H1 (cell line): ENCODE data around the gene ACTC1. TPM values are rescaled to one million over a fixed set of nuclear protein-coding genes. Genes with fewer than 3 reads are reported as not detected.

ENCODE experiments used
- CTCF ChIA-PET: fragments of 300-600 bp; sonication (Branson Sonifier 250); formaldehyde crosslinking; loops from one replicate; lab custom pipeline; 2021; ENCODE audit not compliant: partially characterized antibody; lab: Charles Lee
- POLR2A ChIA-PET: fragments of 300-600 bp; sonication (Branson Sonifier 250); formaldehyde crosslinking; loops from one replicate; lab custom pipeline; 2021; ENCODE audit warnings: inconsistent platforms; ENCODE audit not compliant: partially characterized antibody; lab: Charles Lee
- DNase-seq, 2 experiments: peaks; one replicate each; pipeline versions ENCODE4 v3.0.0 to v3.0.0-alpha.2; 2010 to 2022; ENCODE audit warnings: low spot score in 2 of 2, low read depth in 1 of 2, mixed read lengths in 1 of 2
- FAIRE-seq: peaks from 2 replicates; lab custom pipeline; 2011; peaks lifted over from hg19 to GRCh38; lab: Jason Lieb, UNC
- H2AFZ ChIP-seq: 2 replicates; pipeline ENCODE4 v1.8.1; 2012; ENCODE audit warnings: low read length, inconsistent platforms
- H2AK5ac ChIP-seq: 2 replicates; pipeline ENCODE4 v1.6.1; 2013; ENCODE audit warnings: low read depth, low read length
- H2BK120ac ChIP-seq: replicated peaks from 2 replicates; pipeline ENCODE3; 2013; ENCODE audit warnings: low read depth, low read length, inconsistent platforms
- H2BK12ac ChIP-seq: 2 replicates; pipeline ENCODE4 v1.6.1; 2013; ENCODE audit warnings: low read depth, low read length
- H2BK15ac ChIP-seq: 2 replicates; pipeline ENCODE4 v1.6.1; 2013; ENCODE audit warnings: low read length
- H2BK20ac ChIP-seq: 2 replicates; pipeline ENCODE4 v1.6.1; 2013; ENCODE audit warnings: low read length
- H2BK5ac ChIP-seq: 2 replicates; pipeline ENCODE4 v1.6.1; 2013; ENCODE audit warnings: low read depth, low read length
- H3K14ac ChIP-seq: 2 replicates; pipeline ENCODE4 v1.6.1; 2013; ENCODE audit warnings: inconsistent platforms; ENCODE audit not compliant: insufficient read length
- H3K18ac ChIP-seq: 2 replicates; pipeline ENCODE4 v1.6.1; 2013; ENCODE audit warnings: low read length; ENCODE audit errors: extremely low read depth
- H3K23ac ChIP-seq: 2 replicates; pipeline ENCODE4 v1.6.1; 2013; ENCODE audit warnings: inconsistent platforms; ENCODE audit not compliant: insufficient read length
- H3K23me2 ChIP-seq: 2 replicates; pipeline ENCODE4 v1.6.1; 2013; ENCODE audit warnings: low read depth, low read length
- H3K27ac ChIP-seq: 2 replicates; pipeline ENCODE4 v1.6.1; 2011; ENCODE audit warnings: low read depth, low read length, inconsistent platforms
- H3K27me3 ChIP-seq, 4 experiments: replicated peaks in 1 of 4; 1 replicate in 1 of 4; 2 replicates in 3 of 4; pipeline versions ENCODE4 v1.6.1 to v1.8.1; 2011 to 2013; ENCODE audit warnings: low read length in 3 of 4, mild to moderate bottlenecking in 3 of 4, inconsistent platforms in 2 of 4, mixed read lengths in 2 of 4, moderate library complexity in 1 of 4; ENCODE audit not compliant: control insufficient read depth in 3 of 4, insufficient read depth in 3 of 4; ENCODE audit errors: extremely low read depth in 1 of 4
- H3K36me3 ChIP-seq, 4 experiments: 2 replicates each; pipeline versions ENCODE4 v1.6.1 to v1.8.1; 2011 to 2013; ENCODE audit warnings: mild to moderate bottlenecking in 4 of 4, low read length in 3 of 4, moderate library complexity in 2 of 4, control low read depth in 1 of 4, inconsistent platforms in 1 of 4; ENCODE audit not compliant: insufficient read depth in 4 of 4, control insufficient read depth in 2 of 4
- H3K4ac ChIP-seq: replicated peaks from 2 replicates; pipeline ENCODE3; 2013; ENCODE audit warnings: low read length, low read depth, mixed read lengths, inconsistent platforms; ENCODE audit not compliant: insufficient read length
- H3K4me1 ChIP-seq, 4 experiments: replicated peaks in 1 of 4; 1 replicate in 1 of 4; 2 replicates in 3 of 4; pipeline versions ENCODE4 v1.6.1 to v1.8.1; 2011 to 2013; ENCODE audit warnings: low read length in 3 of 4, inconsistent platforms in 2 of 4, mixed read lengths in 1 of 4; ENCODE audit not compliant: insufficient read depth in 4 of 4, control insufficient read depth in 3 of 4
- H3K4me2 ChIP-seq, 2 experiments: 2 replicates each; pipeline versions ENCODE4 v1.6.1 to v1.8.1; 2011 to 2013; ENCODE audit warnings: low read depth in 2 of 2, low read length in 2 of 2, control low read depth in 1 of 2, inconsistent platforms in 1 of 2, mild to moderate bottlenecking in 1 of 2; ENCODE audit not compliant: insufficient read depth in 1 of 2
- H3K4me3 ChIP-seq, 4 experiments: fragments of 200-600, 300-600 bp in 1 of 4; sonication (generic), shearing (Covaris generic), sonication (Bioruptor Twin) in 1 of 4; 2 replicates each; pipeline versions ENCODE4 v1.5.1 to v1.8.1; 2011 to 2016; ENCODE audit warnings: low read length in 4 of 4, low read depth in 3 of 4, control low read depth in 2 of 4, inconsistent platforms in 2 of 4, mild to moderate bottlenecking in 2 of 4, mixed read lengths in 1 of 4, moderate library complexity in 1 of 4; ENCODE audit not compliant: insufficient read depth in 2 of 4; ENCODE audit errors: extremely low read depth in 1 of 4
- H3K56ac ChIP-seq: replicated peaks from 2 replicates; pipeline ENCODE3; 2013; ENCODE audit warnings: low read depth, mild to moderate bottlenecking, mixed read lengths, low read length, inconsistent platforms; ENCODE audit not compliant: insufficient read length
- H3K79me1 ChIP-seq: 2 replicates; pipeline ENCODE4 v1.6.1; 2013; ENCODE audit warnings: low read depth, low read length, control low read depth
- H3K79me2 ChIP-seq, 2 experiments: 2 replicates each; pipeline versions ENCODE4 v1.6.1 to v1.8.1; 2012 to 2013; ENCODE audit warnings: low read length in 2 of 2, mild to moderate bottlenecking in 2 of 2, inconsistent platforms in 1 of 2; ENCODE audit not compliant: insufficient read depth in 2 of 2, control insufficient read depth in 1 of 2
- H3K9ac ChIP-seq, 4 experiments: replicated peaks in 1 of 4; 1 replicate in 1 of 4; 2 replicates in 3 of 4; pipeline versions ENCODE4 v1.6.1 to v1.8.1; 2011 to 2013; ENCODE audit warnings: low read depth in 3 of 4, low read length in 3 of 4, control low read depth in 2 of 4, mild to moderate bottlenecking in 2 of 4, moderate library complexity in 2 of 4, inconsistent platforms in 1 of 4; ENCODE audit errors: extremely low read depth in 1 of 4
- H3K9me3 ChIP-seq, 2 experiments: 2 replicates each; pipeline versions ENCODE4 v1.6.1 to v1.8.1; 2012 to 2013; ENCODE audit warnings: mild to moderate bottlenecking in 2 of 2, moderate library complexity in 2 of 2, control low read depth in 1 of 2, inconsistent platforms in 1 of 2, low read depth in 1 of 2, low read length in 1 of 2, mixed read lengths in 1 of 2; ENCODE audit not compliant: insufficient read depth in 2 of 2
- H4K20me1 ChIP-seq, 2 experiments: replicated peaks in 1 of 2; 2 replicates each; pipeline versions ENCODE3 to v1.8.1; 2011 to 2013; ENCODE audit warnings: inconsistent platforms in 2 of 2, low read length in 2 of 2, mild to moderate bottlenecking in 1 of 2; ENCODE audit not compliant: insufficient read depth in 2 of 2, control insufficient read depth in 1 of 2
- H4K5ac ChIP-seq: 2 replicates; pipeline ENCODE4 v1.6.1; 2013; ENCODE audit warnings: low read length, low read depth, mixed read lengths, inconsistent platforms; ENCODE audit not compliant: insufficient read length
- H4K8ac ChIP-seq: 2 replicates; pipeline ENCODE4 v1.8.0; 2013; ENCODE audit warnings: mild to moderate bottlenecking, moderate library complexity, low read length, inconsistent platforms; ENCODE audit not compliant: insufficient read depth; ENCODE audit errors: extremely low read depth
- H4K91ac ChIP-seq: replicated peaks from 2 replicates; pipeline ENCODE3; 2013; ENCODE audit warnings: low read length, mixed read lengths, inconsistent platforms; ENCODE audit not compliant: insufficient read length
- CEBPB ChIP-seq: IDR thresholded peaks from 2 replicates; pipeline ENCODE4 v1.6.1; 2012; ENCODE audit warnings: low read depth, low read length
- GABPA ChIP-seq: IDR thresholded peaks from 2 replicates; pipeline ENCODE4 v1.6.1; 2011; ENCODE audit warnings: mild to moderate bottlenecking, low read length, moderate library complexity, borderline replicate concordance; ENCODE audit not compliant: insufficient read depth
- GTF2F1 ChIP-seq: IDR thresholded peaks from 2 replicates; pipeline ENCODE4 v1.6.1; 2012; ENCODE audit warnings: low read depth, low read length, improper control_type of control experiment, borderline replicate concordance
- HDAC6 ChIP-seq: IDR thresholded peaks from one replicate; pipeline ENCODE4 v1.7.1; 2012; ENCODE audit warnings: low read depth, mild to moderate bottlenecking, inconsistent platforms, low read length, moderate library complexity
- JUN ChIP-seq: IDR thresholded peaks from 2 replicates; pipeline ENCODE4 v1.6.1; 2011; ENCODE audit warnings: low read depth, mild to moderate bottlenecking, improper control_type of control experiment, low read length
- NANOG ChIP-seq: IDR thresholded peaks from 2 replicates; pipeline ENCODE4 v1.6.1; 2011; ENCODE audit warnings: low read length, low read depth, mild to moderate bottlenecking, inconsistent platforms; ENCODE audit not compliant: insufficient read depth, poor library complexity, severe bottlenecking
- PHF8 ChIP-seq: fragments of 200-600 bp; sonication (generic); conservative IDR thresholded peaks from 2 replicates; pipeline ENCODE4 v1.7.1; 2012; ENCODE audit warnings: low read depth, mild to moderate bottlenecking, inconsistent platforms, low read length, moderate library complexity
- SAP30 ChIP-seq: fragments of 300-600 bp; sonication (generic); IDR thresholded peaks from 2 replicates; pipeline ENCODE4 v1.7.1; 2012; ENCODE audit warnings: low read length, moderate library complexity, mild to moderate bottlenecking, inconsistent platforms; ENCODE audit not compliant: insufficient read depth, insufficient replicate concordance
- SIN3A ChIP-seq, 2 experiments: IDR thresholded peaks in 1 of 2; conservative IDR thresholded peaks in 1 of 2; 2 replicates each; pipeline ENCODE4 v1.6.1; 2011 to 2012; ENCODE audit warnings: low read length in 2 of 2, improper control_type of control experiment in 1 of 2, low read depth in 1 of 2, mild to moderate bottlenecking in 1 of 2
- SP4 ChIP-seq: IDR thresholded peaks from 2 replicates; pipeline ENCODE4 v1.6.1; 2012; ENCODE audit warnings: low read length, inconsistent platforms
- USF2 ChIP-seq: IDR thresholded peaks from 2 replicates; pipeline ENCODE4 v1.6.1; 2011; ENCODE audit warnings: low read length, improper control_type of control experiment
- ZNF274 ChIP-seq: IDR thresholded peaks from 2 replicates; pipeline ENCODE4 v1.7.0; 2012; ENCODE audit warnings: low read length, borderline replicate concordance; ENCODE audit errors: extremely low read depth
- WGBS, 2 experiments: shearing (Covaris generic) in 1 of 2; methylation state at CpG; one replicate each; pipeline versions ENCODE4 v1.1.6 to v1.1.7; 2013 to 2015; ENCODE audit warnings: low lambda C conversion rate in 2 of 2, mixed read lengths in 2 of 2, inconsistent platforms in 1 of 2, low coverage in 1 of 2, missing lambda C conversion rate in 1 of 2; ENCODE audit not compliant: insufficient replicate concordance in 2 of 2, insufficient coverage in 1 of 2, insufficient read length in 1 of 2; ENCODE audit errors: extremely low coverage in 1 of 2, missing lambda C conversion rate in 1 of 2; 5-methylcytosine and 5-hydroxymethylcytosine counted together
- polyA plus RNA-seq, 7 experiments: library from polyadenylated mRNA; depleted of rRNA in 3 of 7; stranded (reverse) in 5 of 7; unstranded in 2 of 7; fragments of >200 nt in 5 of 7; fragments of 200-250 nt in 2 of 7; gene quantifications; 1 replicate in 5 of 7; 2 replicates in 1 of 7; 4 replicates in 1 of 7; pipeline versions ENCODE4 v1.2.1 to v1.2.3, GENCODE V29; 2011 to 2013; ENCODE audit warnings: missing spikeins in 2 of 7, mixed read lengths in 2 of 7
- total RNA-seq: library from RNA; stranded (reverse); fragmentation: NEBNext Ultra II Directional; extraction: Animal tissue kit (Norgen Biotek cat#: 25700); gene quantifications from 2 replicates; pipeline ENCODE4 v1.2.1, GENCODE V29; 2021

Gene ACTC1
- total and polyA plus RNA-seq, 2 of the 8 experiments (the other 6 are each of a cell fraction or from before 2014, with no cell fraction given): 37.6 to 90.0 TPM

GRCh38 chr15:34755419-34755773 lies 40.0 kb downstream of the ACTC1 start:
- Histone ChIP-seq H4K20me1 (peaks cover 0 to 3% of the 10 kb centered on the region in 2 experiments), H3K4ac (no peak overlapping the region), H3K18ac (no peak overlapping the region), H3K23ac (no peak overlapping the region), H3K9ac (peak overlapping the region in 1 of 4 experiments; percentile 6; a peak in 1 of 7 replicates), H2BK15ac (no peak overlapping the region; the same call in 1 of the 2 replicates), H3K14ac (no peak overlapping the region), H3K79me1 (no peaks in the 10 kb centered on the region), H4K8ac (no peak overlapping the region), H4K91ac (no peak overlapping the region), H3K23me2 (peaks cover 6% of the 10 kb centered on the region; the same call in 1 of the 2 replicates), H2BK12ac (0 out of 2 replicates have a peak overlapping the region, but pooled peaks have one; percentile 60), H2BK20ac (no peak overlapping the region), H3K4me1 (peaks cover 2 to 11% (median 4%) of the 10 kb centered on the region in 4 experiments), H3K36me3 (no peaks in the 10 kb centered on the region), H3K27me3 (peaks cover 13 to 47% (median 28%) of the 10 kb centered on the region in 4 experiments), H3K79me2 (no peaks in the 10 kb centered on the region), H2AFZ (peak overlapping the region; percentile 76; the same call in 1 of the 2 replicates), H3K9me3 (no peaks in the 10 kb centered on the region), H3K27ac (no peak overlapping the region), H3K4me2 (peak overlapping the region; percentile 71 to 97), H4K5ac (no peak overlapping the region), H3K4me3 (peak overlapping the region; percentile 43 to 80 (median 68); a peak in 7 of 8 replicates), H2BK5ac (no peak overlapping the region), H2AK5ac (no peak overlapping the region), H3K56ac (no peak overlapping the region), H2BK120ac (no peak overlapping the region)
- no peak for DNase-seq
- ChIA-PET POLR2A (no interaction called here), CTCF (interaction anchor here (0.9 kb wide), 1 partner anchor 10 kb away, joined by 3 read pairs; no protein-coding TSS in a partner anchor)
- FAIRE-seq: no peak
- 6% methylated on average over 11 of the region's 11 CpGs; no CpG with 5 or more reads in 1 of the 2 experiments for WGBS, 2 experiments
- TF ChIP-seq PHF8: no peak
- TF ChIP-seq SIN3A (conservative IDR thresholded peaks at IDR 0.05 in 1 of 2, IDR thresholded peaks at IDR 0.05 in 1 of 2; ENCODE audit: low read depth in 1 of 2, low read length in 2 of 2): no peak
- no peak for TF ChIP-seq CEBPB
- no peak for TF ChIP-seq HDAC6
- TF ChIP-seq GTF2F1: no peak
- TF ChIP-seq NANOG: no peak
- no peak for TF ChIP-seq JUN
- TF ChIP-seq SAP30: no peak
- TF ChIP-seq GABPA: no peak
- TF ChIP-seq SP4: no peak
- no peak for TF ChIP-seq USF2
- no peak for TF ChIP-seq ZNF274
